Measurements from ENCODE around the gene IFI6. TPM values are rescaled to one million over a fixed set of nuclear protein-coding genes. Genes with fewer than 3 reads are reported as not detected.

Gene IFI6
- total RNA-seq, 1 experiment from 2014 or later: 14.8 TPM

- Histone ChIP-seq H3K79me2 (ENCODE audit: insufficient read depth, low read length) (no peaks in the 10 kb centered on the region), H3K4me3 (replicated peaks in 1 of 2; ENCODE audit: low read depth in 1 of 2, low read length in 2 of 2) (no peak overlapping the region), H4K20me1 (ENCODE audit: insufficient read depth) (no peaks in the 10 kb centered on the region), H3K36me3 (ENCODE audit: control insufficient read depth in 1 of 2, insufficient read depth in 2 of 2, low read length in 2 of 2) (no peaks in the 10 kb centered on the region), H3K27ac (ENCODE audit: low read depth, low read length) (no peak overlapping the region), H2AFZ (ENCODE audit: low read depth, low read length, poor library complexity, severe bottlenecking) (no peak overlapping the region), H3K4me2 (ENCODE audit: low read length) (no peak overlapping the region), H3K27me3 (ENCODE audit: insufficient read depth, low read length) (no peaks in the 10 kb centered on the region), H3K9me2 (ENCODE audit: insufficient read depth) (no peaks in the 10 kb centered on the region), H3K9me3 (ENCODE audit: control insufficient read depth in 1 of 2, insufficient read depth in 1 of 2, low read depth in 1 of 2, low read length in 2 of 2) (peaks cover 4 to 5% of the 10 kb centered on the region in 2 experiments; a peak in 2 of 4 replicates), H3K9ac (ENCODE audit: low read length) (no peak overlapping the region), H3K4me1 (ENCODE audit: control insufficient read depth in 1 of 2, insufficient read depth in 2 of 2, low read length in 2 of 2) (no peaks in the 10 kb centered on the region)
- POLR2A ChIA-PET: interaction anchor here (0.6 kb wide), 1 partner anchor 21 kb away, joined by 3 read pairs; no protein-coding TSS in a partner anchor
- intact Hi-C loops (cut with micrococcal nuclease): no loop called here
- TF ChIP-seq ELF1 (IDR thresholded peaks at IDR 0.05; ENCODE audit: borderline replicate concordance, low read depth) (no peak), REST (IDR thresholded peaks at IDR 0.05; ENCODE audit: low read depth) (no peak), EZH2 (IDR thresholded peaks at IDR 0.05) (no peak), SIN3A (IDR thresholded peaks at IDR 0.05; ENCODE audit: low read depth) (no peak), EGR1 (IDR thresholded peaks at IDR 0.05; ENCODE audit: low read depth) (no peak), FOSL1 (IDR thresholded peaks at IDR 0.05; ENCODE audit: low read depth) (no peak), POLR2AphosphoS5 (IDR thresholded peaks at IDR 0.05; ENCODE audit: low read depth, low read length) (no peak), CBX3 (IDR thresholded peaks at IDR 0.05; ENCODE audit: low read depth) (no peak), ATF3 (IDR thresholded peaks at IDR 0.05) (no peak), RAD21 (IDR thresholded peaks at IDR 0.05; ENCODE audit: low read depth) (no peak), EZH2phosphoT487 (IDR thresholded peaks at IDR 0.05; ENCODE audit: borderline replicate concordance) (no peak), ZBTB33 (IDR thresholded peaks at IDR 0.05; ENCODE audit: extremely low read depth, insufficient replicate concordance, low read length) (no peak)
- no peak for DNase-seq (ENCODE audit: low read depth, low spot score)
- CTCF ChIA-PET: interaction anchor here (1.1 kb wide), 1 partner anchor 9 kb away, joined by 4 read pairs; no protein-coding TSS in a partner anchor
- RAD21 ChIA-PET (ENCODE audit: low non-redundant PET in 1 of 2, low total read pairs in 2 of 2, uncharacterized antibody in 2 of 2, unreplicated experiment in 2 of 2): no interaction called here
- no TSS peak for BruUV-seq (replicated peaks)
- ATAC-seq: no peak
Measured at GRCh38 chr1:27678747-27679146, 6.8 kb upstream of the IFI6 start.

All from HCT116 (cell line).